Coronary artery (tissue), 2 donors: Measurements from ENCODE around the gene MIA2.

ENCODE experiments used
- DNase-seq: peaks from one replicate; pipeline ENCODE4 v3.0.0-alpha.2; 2017; ENCODE audit warnings: low spot score
- H3K27ac ChIP-seq, 2 donors: fragments of 200-600 bp; sonication (generic); one replicate each; pipeline ENCODE4 v1.5.1; 2016 to 2019
- H3K4me3 ChIP-seq: fragments of 200-600 bp; sonication (generic); 2 replicates; pipeline ENCODE4 v1.5.1; 2016; ENCODE audit warnings: mild to moderate bottlenecking, moderate library complexity
- TF ChIP-seq, protein P1 (sequence below): fragments of 200-600 bp; sonication (generic); IDR thresholded peaks from one replicate; pipeline ENCODE4 v1.5.1; 2019; ENCODE audit warnings: antibody characterized with exemption

Gene MIA2

DNA sequence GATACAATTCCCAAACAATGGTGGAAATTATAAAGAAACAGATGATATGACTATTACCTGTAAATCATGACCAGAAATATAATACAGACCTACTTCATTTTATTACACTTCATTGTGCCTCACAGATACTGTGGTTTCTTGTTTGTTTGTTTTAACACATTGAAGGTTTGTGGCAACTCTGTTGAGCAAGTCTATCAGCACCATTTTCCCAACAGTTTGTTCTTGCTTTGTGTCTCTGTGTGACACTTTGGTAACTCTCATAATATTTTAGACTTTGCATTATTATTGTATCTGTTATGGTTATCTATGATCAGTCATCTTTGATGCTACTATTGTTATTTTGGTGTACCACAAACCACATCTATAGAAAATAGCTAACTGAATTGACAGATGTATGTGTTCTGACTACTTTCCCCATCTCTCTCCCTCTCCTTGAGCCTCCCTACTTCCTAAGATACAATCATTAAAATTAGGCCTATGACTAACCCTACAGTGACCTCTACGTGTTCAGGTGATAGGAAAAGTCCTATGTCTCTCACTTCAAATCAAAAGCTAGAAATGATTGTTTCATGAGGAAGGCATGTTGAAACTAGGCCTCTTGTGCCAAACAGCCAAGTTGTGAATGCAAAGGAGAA, 149.4 kb downstream of the MIA2 start:
- Histone ChIP-seq H3K27ac (no peak overlapping the region), H3K4me3 (no peak overlapping the region)
- DNase-seq, result no peak
- TF ChIP-seq, protein P1, sequence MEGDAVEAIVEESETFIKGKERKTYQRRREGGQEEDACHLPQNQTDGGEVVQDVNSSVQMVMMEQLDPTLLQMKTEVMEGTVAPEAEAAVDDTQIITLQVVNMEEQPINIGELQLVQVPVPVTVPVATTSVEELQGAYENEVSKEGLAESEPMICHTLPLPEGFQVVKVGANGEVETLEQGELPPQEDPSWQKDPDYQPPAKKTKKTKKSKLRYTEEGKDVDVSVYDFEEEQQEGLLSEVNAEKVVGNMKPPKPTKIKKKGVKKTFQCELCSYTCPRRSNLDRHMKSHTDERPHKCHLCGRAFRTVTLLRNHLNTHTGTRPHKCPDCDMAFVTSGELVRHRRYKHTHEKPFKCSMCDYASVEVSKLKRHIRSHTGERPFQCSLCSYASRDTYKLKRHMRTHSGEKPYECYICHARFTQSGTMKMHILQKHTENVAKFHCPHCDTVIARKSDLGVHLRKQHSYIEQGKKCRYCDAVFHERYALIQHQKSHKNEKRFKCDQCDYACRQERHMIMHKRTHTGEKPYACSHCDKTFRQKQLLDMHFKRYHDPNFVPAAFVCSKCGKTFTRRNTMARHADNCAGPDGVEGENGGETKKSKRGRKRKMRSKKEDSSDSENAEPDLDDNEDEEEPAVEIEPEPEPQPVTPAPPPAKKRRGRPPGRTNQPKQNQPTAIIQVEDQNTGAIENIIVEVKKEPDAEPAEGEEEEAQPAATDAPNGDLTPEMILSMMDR, result no peak

DNA sequence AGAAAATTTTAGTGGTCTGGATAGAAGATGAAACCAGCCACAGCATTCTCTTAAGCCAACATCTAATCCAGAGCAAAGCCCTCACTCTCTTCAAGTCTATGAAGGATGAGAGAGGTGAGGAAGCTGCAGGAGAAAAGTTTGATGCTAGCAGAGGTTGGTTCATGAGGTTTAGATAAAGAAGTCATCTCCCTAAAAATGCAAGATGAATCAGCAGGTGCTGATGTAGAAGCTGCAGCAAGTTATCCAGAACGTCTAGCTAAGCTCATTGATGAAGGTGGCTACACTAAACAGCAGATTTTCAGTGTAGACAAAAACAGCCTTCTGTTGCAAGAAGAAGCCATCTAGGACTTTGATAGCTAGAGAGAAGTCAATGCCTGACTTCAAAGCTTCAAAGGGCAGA, 150.0 kb downstream of the MIA2 start:
- Histone ChIP-seq H3K27ac (no peak overlapping the region), H3K4me3 (no peak overlapping the region)
- no peak for DNase-seq
- TF ChIP-seq, protein P1, result no peak

DNA sequence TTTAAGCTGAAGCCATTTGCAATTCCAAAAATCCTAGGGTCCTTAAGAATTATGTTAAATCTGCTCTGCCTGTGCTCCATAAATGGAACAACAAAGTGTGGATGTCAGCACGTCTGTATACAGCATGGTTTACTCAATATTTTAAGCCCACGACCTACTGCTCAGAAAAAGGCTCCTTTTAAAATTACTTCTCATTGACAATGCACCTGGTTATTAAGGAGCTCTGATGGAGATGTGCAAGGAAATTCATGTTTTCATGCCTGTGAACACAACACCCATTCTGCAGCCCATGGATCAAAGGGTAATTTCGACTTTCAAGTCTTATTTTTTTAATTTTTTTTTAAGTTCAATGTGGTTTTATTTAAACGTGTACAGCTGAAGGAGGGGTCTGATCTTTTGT, 150.5 kb downstream of the MIA2 start:
- Histone ChIP-seq H3K4me3 (no peak overlapping the region), H3K27ac (no peak overlapping the region)
- no peak for DNase-seq
- TF ChIP-seq, protein P1, result no peak

DNA sequence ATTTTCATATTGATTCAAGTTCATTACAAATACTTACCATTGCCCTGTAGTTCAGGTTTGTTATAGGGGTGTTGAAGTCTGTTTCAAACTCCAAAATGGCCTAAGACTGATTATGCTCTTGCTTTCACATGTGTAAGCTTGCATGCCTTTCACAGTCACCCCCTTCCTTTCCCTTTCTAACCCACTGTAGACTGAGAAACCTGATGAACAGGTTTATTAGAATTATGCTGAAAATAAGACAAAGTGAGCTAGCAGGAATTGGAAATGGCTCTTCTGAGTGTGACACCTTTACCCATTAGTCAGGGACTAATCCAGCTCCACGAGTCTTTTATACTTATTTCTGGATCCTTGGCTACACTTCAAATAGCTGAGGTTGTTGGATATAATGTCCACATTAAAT, 159.6 kb downstream of the MIA2 start:
- Histone ChIP-seq H3K27ac (no peak overlapping the region), H3K4me3 (no peak overlapping the region)
- TF ChIP-seq, protein P1, result no peak
- no peak for DNase-seq

DNA sequence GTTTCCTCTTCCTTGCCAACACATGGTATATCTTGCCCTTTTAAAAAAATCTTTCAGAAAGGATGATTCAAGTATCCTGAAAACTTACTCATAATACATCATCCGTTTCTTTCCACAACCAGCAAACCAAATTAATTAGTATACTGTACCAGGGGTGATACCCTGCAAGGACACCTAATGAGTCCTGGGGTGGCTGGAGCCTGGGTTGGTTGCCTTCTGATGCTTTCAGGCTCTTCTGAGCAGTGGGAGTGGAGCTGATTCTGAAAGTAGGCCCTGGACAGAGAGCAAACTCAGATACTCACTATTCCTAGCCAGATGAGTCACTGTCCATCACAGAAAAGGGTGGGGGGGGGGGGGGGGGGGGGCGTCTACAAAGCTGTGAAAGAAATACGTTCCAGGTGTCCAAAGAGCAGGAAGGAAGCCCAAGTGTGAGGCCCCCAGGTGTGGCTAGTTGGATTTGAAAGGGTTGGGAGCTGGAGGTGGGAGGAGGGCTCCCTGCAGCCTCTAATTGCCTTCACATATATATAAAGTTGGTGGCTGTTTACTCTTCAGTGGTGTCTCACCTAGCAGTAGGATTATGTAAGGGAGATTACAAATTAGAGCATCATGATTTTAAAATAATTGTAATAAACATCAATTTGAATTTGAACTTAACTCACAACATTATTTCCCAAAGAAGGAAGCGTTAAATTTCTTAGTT, 162.0 kb downstream of the MIA2 start:
- no peak for DNase-seq
- TF ChIP-seq, protein P1, result no peak
- Histone ChIP-seq H3K27ac (no peak overlapping the region), H3K4me3 (no peak overlapping the region)

DNA sequence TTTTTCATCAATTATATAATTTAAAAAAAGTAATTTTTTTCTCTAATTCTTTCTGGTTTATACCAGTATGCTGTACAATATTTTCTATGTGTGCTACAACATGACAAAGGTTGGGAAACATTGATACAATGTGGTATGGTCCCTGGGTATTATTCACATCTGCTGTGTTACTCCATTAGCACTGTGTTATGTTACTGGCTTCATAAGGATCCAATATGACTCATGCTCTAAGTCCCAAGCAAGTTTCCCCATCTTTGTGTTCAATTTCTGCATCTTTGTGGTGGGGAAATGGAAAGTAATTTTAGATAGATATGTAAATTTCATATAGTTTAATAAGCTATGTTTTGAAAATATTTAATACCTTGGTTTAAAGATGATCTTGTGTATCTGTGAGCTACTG, 162.7 kb downstream of the MIA2 start:
- TF ChIP-seq, protein P1, result no peak
- Histone ChIP-seq H3K4me3 (no peak overlapping the region), H3K27ac (no peak overlapping the region)
- DNase-seq, result no peak

DNA sequence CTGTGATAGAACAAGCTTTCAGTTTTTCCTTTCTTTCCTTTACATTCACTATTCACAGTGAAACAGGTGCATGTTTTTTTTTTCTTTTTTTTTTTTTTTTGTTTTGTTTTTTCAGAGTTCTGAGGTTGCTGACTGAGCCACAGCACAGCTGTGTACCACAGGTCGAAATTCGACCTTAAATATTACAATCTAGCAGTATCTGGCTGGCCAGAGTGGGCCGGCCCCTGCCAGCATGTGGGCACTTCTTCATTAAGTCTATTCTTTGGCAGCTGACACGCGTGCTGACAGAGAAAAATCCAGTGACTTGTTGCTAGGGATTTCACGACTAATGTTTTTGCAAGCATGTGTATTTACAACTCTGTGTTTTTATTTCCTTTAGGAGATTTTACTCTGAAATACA, 164.7 kb downstream of the MIA2 start:
- TF ChIP-seq, protein P1, result no peak
- Histone ChIP-seq H3K27ac (no peak overlapping the region), H3K4me3 (no peak overlapping the region)
- no peak for DNase-seq
